ENCODE data around the gene SORCS1. TPM values are rescaled to one million over a fixed set of nuclear protein-coding genes. Genes with fewer than 3 reads are reported as not detected.

SORCS1 gene
- total RNA-seq, 2 experiments from 2014 or later = not detected

DNA sequence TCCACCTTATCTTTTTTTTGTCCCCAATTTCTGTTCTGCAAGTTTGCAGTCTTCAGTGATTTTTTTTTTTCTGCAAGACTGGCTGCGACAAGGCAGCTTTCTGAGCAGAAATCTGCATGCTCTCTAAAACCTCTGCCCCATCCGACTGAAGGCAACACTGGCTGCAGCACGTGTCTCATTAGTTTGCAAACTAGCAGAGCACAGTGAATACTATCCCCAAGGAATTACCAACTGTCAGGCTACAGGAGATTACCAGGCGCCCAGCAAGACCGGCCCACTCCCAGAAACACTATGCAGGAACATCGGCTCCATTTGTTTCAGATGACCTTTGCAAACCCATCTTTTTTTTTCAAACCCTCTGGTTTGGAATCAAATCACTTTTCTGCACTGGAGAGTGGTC is 538.8 kb downstream of the SORCS1 start:
- no peaks in the 10 kb centered on the region for H3K4me1 Mint-ChIP-seq (ENCODE audit: low read depth)
- H3K9me3 Mint-ChIP-seq = no peaks in the 10 kb centered on the region
- intact Hi-C loops (cut with micrococcal nuclease) = no loop called here
- H3K27ac Mint-ChIP-seq = no peak overlapping the region
- peaks cover 2% of the 10 kb centered on the region for H3K27me3 Mint-ChIP-seq
- no peak for ATAC-seq
- TF ChIP-seq CTCF (IDR thresholded peaks at IDR 0.05) = no peak
- DNase-seq = no peak
- POLR2A ChIA-PET = no interaction called here
- no peak overlapping the region for H3K4me3 Mint-ChIP-seq
- no peaks in the 10 kb centered on the region for H3K36me3 Mint-ChIP-seq (ENCODE audit: low read depth)
- CTCF ChIA-PET = interaction anchor here (0.7 to 2.2 kb wide), 6 partner anchors 16 to 1917 kb away, joined by 3 to 7 read pairs (median 4); no protein-coding TSS in a partner anchor

GRCh38 chr10:106619346-106619745 is 545.2 kb downstream of the SORCS1 start:
- intact Hi-C loops (cut with micrococcal nuclease) = no loop called here
- Mint-ChIP-seq H3K4me1 (ENCODE audit: low read depth) (no peaks in the 10 kb centered on the region), H3K9me3 (no peaks in the 10 kb centered on the region), H3K4me3 (no peak overlapping the region), H3K27me3 (no peaks in the 10 kb centered on the region), H3K36me3 (ENCODE audit: low read depth) (no peaks in the 10 kb centered on the region), H3K27ac (no peak overlapping the region)
- no peak for TF ChIP-seq CTCF (IDR thresholded peaks at IDR 0.05)
- no peak for DNase-seq
- no peak for ATAC-seq
- ChIA-PET CTCF (no interaction called here), POLR2A (no interaction called here)

DNA sequence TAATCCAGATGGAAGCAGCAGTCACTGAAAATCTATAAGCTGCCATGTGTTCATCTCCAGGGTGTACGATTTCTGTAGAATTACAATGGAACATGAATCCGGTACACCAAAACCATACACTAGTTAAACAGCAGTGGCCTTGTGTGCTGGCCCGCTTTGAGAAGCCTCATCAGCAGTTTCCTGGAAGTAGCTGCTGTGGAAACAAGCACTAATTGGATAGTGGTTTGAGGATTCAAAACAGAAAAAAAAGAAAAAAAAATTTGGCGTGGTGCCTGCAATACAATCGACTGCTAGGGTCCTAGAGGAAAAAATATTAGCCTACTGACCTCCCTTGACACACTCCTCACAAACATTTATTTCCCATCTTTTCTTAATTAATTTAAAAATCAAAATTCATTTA is 545.9 kb downstream of the SORCS1 start:
- H3K4me3 Mint-ChIP-seq = no peak overlapping the region
- H3K9me3 Mint-ChIP-seq = no peaks in the 10 kb centered on the region
- H3K27ac Mint-ChIP-seq = no peak overlapping the region
- no peak for ATAC-seq
- intact Hi-C loops (cut with micrococcal nuclease) = no loop called here
- ChIA-PET CTCF (no interaction called here), POLR2A (no interaction called here)
- DNase-seq = no peak
- no peak for TF ChIP-seq CTCF (IDR thresholded peaks at IDR 0.05)
- no peaks in the 10 kb centered on the region for H3K4me1 Mint-ChIP-seq (ENCODE audit: low read depth)
- H3K36me3 Mint-ChIP-seq (ENCODE audit: low read depth) = no peaks in the 10 kb centered on the region
- no peaks in the 10 kb centered on the region for H3K27me3 Mint-ChIP-seq

DNA sequence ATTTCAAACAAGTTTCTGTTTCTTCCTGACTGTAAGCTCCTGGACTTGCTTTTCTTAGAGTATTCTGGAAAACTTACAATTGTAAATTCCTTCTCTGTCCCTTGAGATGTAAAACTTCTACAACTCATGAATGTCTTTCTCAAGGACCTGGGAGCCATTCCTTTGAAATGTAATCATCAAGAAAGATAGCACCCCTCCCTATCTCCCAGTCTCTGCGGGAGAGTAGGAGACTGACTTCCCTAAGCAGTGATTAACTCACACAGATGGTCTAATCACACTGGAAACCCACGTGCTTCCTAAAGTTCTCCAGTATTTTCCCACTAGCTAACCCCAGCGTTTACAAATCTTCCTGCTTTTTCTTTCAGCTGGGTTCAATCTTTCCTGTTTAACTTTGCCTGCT is 549.4 kb downstream of the SORCS1 start:
- Mint-ChIP-seq H3K36me3 (ENCODE audit: low read depth) (no peaks in the 10 kb centered on the region), H3K4me1 (ENCODE audit: low read depth) (no peaks in the 10 kb centered on the region), H3K9me3 (no peaks in the 10 kb centered on the region), H3K27me3 (no peaks in the 10 kb centered on the region), H3K4me3 (no peak overlapping the region), H3K27ac (no peak overlapping the region)
- intact Hi-C loops (cut with micrococcal nuclease) = no loop called here
- no peak for TF ChIP-seq CTCF (IDR thresholded peaks at IDR 0.05)
- ATAC-seq (no peak), DNase-seq (no peak)
- ChIA-PET CTCF (no interaction called here), POLR2A (no interaction called here)

GRCh38 chr10:106614293-106614692 is 550.2 kb downstream of the SORCS1 start:
- H3K4me3 Mint-ChIP-seq = no peak overlapping the region
- DNase-seq (no peak), ATAC-seq (no peak)
- H3K27me3 Mint-ChIP-seq = no peaks in the 10 kb centered on the region
- no peaks in the 10 kb centered on the region for H3K9me3 Mint-ChIP-seq
- intact Hi-C loops (cut with micrococcal nuclease) = no loop called here
- H3K36me3 Mint-ChIP-seq (ENCODE audit: low read depth) = no peaks in the 10 kb centered on the region
- no peak for TF ChIP-seq CTCF (IDR thresholded peaks at IDR 0.05)
- POLR2A ChIA-PET = no interaction called here
- H3K27ac Mint-ChIP-seq = no peak overlapping the region
- CTCF ChIA-PET = no interaction called here
- H3K4me1 Mint-ChIP-seq (ENCODE audit: low read depth) = no peaks in the 10 kb centered on the region

Measured in activated CD8-positive, alpha-beta T cell treated with anti-CD3 and anti-CD28 coated beads for 36 hours (primary cell).